ENCODE results near the gene NTN5. TPM values are rescaled to one million over a fixed set of nuclear protein-coding genes. Genes with fewer than 3 reads are reported as not detected.
A peak's percentile ranks its signal among the peaks of the same experiment; 100 is the strongest.

NTN5 gene
- total RNA-seq, 1 donor from 2014 or later = 0.71 TPM

DNA sequence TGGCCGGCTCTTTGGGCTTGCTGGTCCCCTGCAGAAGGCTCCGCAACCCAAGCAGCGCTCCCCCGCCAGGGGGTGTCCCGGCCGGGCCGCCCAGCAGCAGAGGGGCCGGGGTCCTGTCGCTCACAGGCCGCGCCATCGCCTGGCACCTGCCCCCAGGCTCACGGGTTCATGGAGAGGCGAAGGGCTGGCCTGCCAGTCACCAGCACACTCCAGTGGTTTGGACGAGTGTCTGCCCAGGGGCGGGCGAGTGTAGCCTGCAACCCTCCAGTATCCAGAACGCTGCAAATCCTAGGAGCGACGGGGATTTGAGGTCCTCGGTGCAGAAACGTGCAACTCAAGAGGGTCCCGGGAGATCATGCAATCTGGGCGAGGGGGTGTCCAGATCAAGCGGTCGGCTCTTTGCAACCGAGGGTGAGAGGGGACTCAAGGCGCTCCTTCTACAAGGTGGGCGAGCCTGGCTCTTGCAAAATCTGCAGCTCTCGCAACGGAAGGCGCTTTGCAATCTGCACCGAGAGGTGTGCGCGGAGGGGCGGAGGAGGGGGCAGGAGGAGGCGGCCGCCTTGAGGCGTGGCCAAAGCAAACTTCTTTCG lies 35.9 kb downstream of the NTN5 start, which contains the start of gene DBP:
Gene DBP (minus strand): TSS at position 521 of the 590 bp plus-strand sequence. CDS start 385 bp downstream, at position 136.
- intact Hi-C loops (cut with micrococcal nuclease) = loop anchor here (1.0 to 10.0 kb wide), 9 partner anchors 18 to 1176 kb away; partner anchors contain the start of genes C19orf73, FTL, FUZ and LIN7B
- peaks cover 70% of the 10 kb centered on the region for H3K4me1 Mint-ChIP-seq
- no peaks in the 10 kb centered on the region for H3K9me3 Mint-ChIP-seq
- H3K27ac Mint-ChIP-seq = peak within 1 kb of the TSS; percentile 99
- CTCF ChIA-PET = interaction anchor here (1.2 kb wide), 1 partner anchor 9 kb away, joined by 3 read pairs; the partner anchor contains the start of gene CA11
- TF ChIP-seq CTCF (IDR thresholded peaks at IDR 0.05) = no peak
- ATAC-seq (ENCODE audit: low read depth) (no peak), DNase-seq (no peak)
- no peaks in the 10 kb centered on the region for H3K27me3 Mint-ChIP-seq
- H3K4me3 Mint-ChIP-seq = peak within 1 kb of the TSS; percentile 93
- peaks cover 15% of the 10 kb centered on the region for H3K36me3 Mint-ChIP-seq (ENCODE audit: low read depth)
- POLR2A ChIA-PET = interaction anchor here (0.9 to 4.8 kb wide), 9 partner anchors 9 to 387 kb away, joined by 3 to 67 read pairs (median 19); partner anchors contain the start of genes CA11, RPL18 and SPHK2

GRCh38 chr19:48635966-48636858 lies 36.6 kb downstream of the NTN5 start:
- intact Hi-C loops (cut with micrococcal nuclease) = loop anchor here (2.0 to 10.0 kb wide), 8 partner anchors 13 to 1177 kb away; partner anchors contain the start of genes C19orf73, FTL, FUZ and LIN7B
- Mint-ChIP-seq H3K27me3 (no peaks in the 10 kb centered on the region), H3K9me3 (no peaks in the 10 kb centered on the region), H3K4me3 (peak overlapping the region; percentile 93), H3K4me1 (peaks cover 65% of the 10 kb centered on the region), H3K36me3 (ENCODE audit: low read depth) (peaks cover 21% of the 10 kb centered on the region), H3K27ac (peak overlapping the region; percentile 99)
- CTCF ChIA-PET = interaction anchor here (1.2 kb wide), 1 partner anchor 10 kb away, joined by 3 read pairs; the partner anchor contains the start of gene CA11
- POLR2A ChIA-PET = interaction anchor here (0.5 to 4.8 kb wide), 9 partner anchors 9 to 1287 kb away, joined by 3 to 67 read pairs (median 19); partner anchors contain the start of genes CA11, DHX34, RPL18 and SPHK2
- DNase-seq = no peak
- ATAC-seq (ENCODE audit: low read depth) = no peak
- TF ChIP-seq CTCF (IDR thresholded peaks at IDR 0.05) = no peak

DNA sequence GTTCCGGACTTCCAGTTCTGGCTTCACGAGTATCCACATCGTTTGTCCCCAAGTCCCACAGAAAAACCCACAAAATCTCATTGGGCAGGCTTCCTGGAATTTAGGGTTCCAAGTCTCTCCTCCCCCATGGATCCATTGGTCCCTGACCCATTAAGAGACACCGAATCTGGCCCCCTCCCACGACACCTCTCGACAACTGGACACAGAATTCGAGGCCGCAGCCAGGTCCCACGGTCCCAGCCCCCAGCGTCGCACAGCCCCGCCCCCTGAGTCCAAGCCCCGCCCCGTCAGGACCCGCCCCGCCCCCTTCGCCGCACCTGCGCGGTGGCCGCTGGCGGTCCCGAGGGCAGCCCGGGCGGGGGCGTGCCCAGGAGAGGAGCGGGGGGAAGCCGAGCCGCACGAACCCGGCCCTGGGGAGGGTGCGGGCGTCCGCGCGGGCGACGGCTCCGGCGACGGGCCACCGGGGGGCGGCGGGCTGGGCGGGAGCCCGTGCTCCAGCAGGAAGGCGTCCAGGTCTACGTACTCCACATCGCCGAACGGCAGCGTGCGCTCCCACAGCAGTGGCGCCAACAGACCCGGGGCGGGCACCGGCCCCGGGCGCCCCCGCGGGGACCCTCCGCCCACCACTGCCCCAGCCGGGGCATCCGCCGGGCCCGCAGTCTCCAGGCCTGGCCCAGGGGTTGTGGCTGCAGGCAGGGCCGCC lies 37.4 kb downstream of the NTN5 start:
- Mint-ChIP-seq H3K4me1 (peaks cover 61% of the 10 kb centered on the region), H3K36me3 (ENCODE audit: low read depth) (peaks cover 28% of the 10 kb centered on the region), H3K9me3 (no peaks in the 10 kb centered on the region), H3K4me3 (peak overlapping the region; percentile 93), H3K27me3 (no peaks in the 10 kb centered on the region), H3K27ac (peak overlapping the region; percentile 99)
- POLR2A ChIA-PET = interaction anchor here (0.6 to 4.8 kb wide), 10 partner anchors 9 to 19 kb away, joined by 3 to 67 read pairs (median 23); partner anchors contain the start of genes CA11, RPL18 and SPHK2
- ATAC-seq (ENCODE audit: low read depth) (peak; percentile 26), DNase-seq (peak; percentile 80)
- CTCF ChIA-PET = no interaction called here
- intact Hi-C loops (cut with micrococcal nuclease) = loop anchor here (2.0 to 10.0 kb wide), 6 partner anchors 13 to 1042 kb away; partner anchors contain the start of genes C19orf73, LIN7B, PPFIA3 and PRMT1
- no peak for TF ChIP-seq CTCF (IDR thresholded peaks at IDR 0.05)

- ATAC-seq (ENCODE audit: low read depth) = peak; percentile 16
- H3K4me3 Mint-ChIP-seq = peak overlapping the region; percentile 77
- POLR2A ChIA-PET = interaction anchor here (0.6 to 2.6 kb wide), 12 partner anchors 10 to 385 kb away, joined by 3 to 32 read pairs (median 6); partner anchors contain the start of genes CA11, RPL18 and SPHK2
- no peaks in the 10 kb centered on the region for H3K9me3 Mint-ChIP-seq
- TF ChIP-seq CTCF (IDR thresholded peaks at IDR 0.05) = no peak
- peaks cover 31% of the 10 kb centered on the region for H3K36me3 Mint-ChIP-seq (ENCODE audit: low read depth)
- DNase-seq = peak; percentile 87
- CTCF ChIA-PET = interaction anchor here (0.6 to 1.8 kb wide), 4 partner anchors 11 to 45 kb away, joined by 3 to 11 read pairs (median 5); partner anchors contain the start of genes CA11, RPL18 and SPHK2
- intact Hi-C loops (cut with micrococcal nuclease) = loop anchor here (1.0 to 10.0 kb wide), 7 partner anchors 10 to 1043 kb away; partner anchors contain the start of genes C19orf73, LIN7B, PPFIA3 and PRMT1
- H3K27ac Mint-ChIP-seq = peak overlapping the region; percentile 84
- peaks cover 56% of the 10 kb centered on the region for H3K4me1 Mint-ChIP-seq
- no peaks in the 10 kb centered on the region for H3K27me3 Mint-ChIP-seq
Observed at GRCh38 chr19:48634424-48635262, 38.2 kb downstream of the NTN5 start.
